DOHH2 (cell line): Measurements from ENCODE around the gene DPH7.

Experiments
- H3F3A ChIP-seq: fragments of 200-600 bp; sonication (generic), shearing (Covaris generic); 2 replicates; pipeline ENCODE4 v1.6.0; 2016; ENCODE audit warnings: antibody characterized with exemption, mild to moderate bottlenecking; ENCODE audit not compliant: control insufficient read depth, insufficient read depth
- H3K27ac ChIP-seq: fragments of 200-600 bp; sonication (generic); 2 replicates; pipeline ENCODE4 v1.5.1; 2014; ENCODE audit warnings: low read depth, mild to moderate bottlenecking, low read length, moderate library complexity
- H3K27me3 ChIP-seq: fragments of 200-600 bp; sonication (generic); 2 replicates; pipeline ENCODE4 v1.6.1; 2014; ENCODE audit warnings: mild to moderate bottlenecking, low read length, mixed read lengths; ENCODE audit not compliant: control insufficient read depth
- H3K36me3 ChIP-seq: fragments of 200-600 bp; sonication (generic); 2 replicates; pipeline ENCODE4 v1.6.1; 2014; ENCODE audit warnings: mild to moderate bottlenecking, low read length, moderate library complexity, mixed read lengths; ENCODE audit not compliant: control insufficient read depth
- H3K4me1 ChIP-seq: fragments of 200-600 bp; sonication (generic); 2 replicates; pipeline ENCODE4 v1.6.1; 2014; ENCODE audit warnings: mild to moderate bottlenecking, low read length, mixed read lengths; ENCODE audit not compliant: control insufficient read depth
- H3K4me2 ChIP-seq: fragments of 200-600 bp; sonication (generic); 2 replicates; pipeline ENCODE4 v1.6.0; 2014; ENCODE audit warnings: mild to moderate bottlenecking, low read length, moderate library complexity
- H3K4me3 ChIP-seq: fragments of 200-600 bp; sonication (generic); 2 replicates; pipeline ENCODE4 v1.5.1; 2014; ENCODE audit warnings: mild to moderate bottlenecking, low read length, mixed read lengths
- H3K79me2 ChIP-seq: fragments of 200-600 bp; sonication (generic); 2 replicates; pipeline ENCODE4 v1.6.1; 2014; ENCODE audit warnings: mild to moderate bottlenecking, low read length, mixed read lengths; ENCODE audit not compliant: control insufficient read depth
- H3K9me2 ChIP-seq: fragments of 200-600 bp; sonication (generic); replicated peaks from 2 replicates; pipeline ENCODE4 v1.6.1; 2014; ENCODE audit warnings: mild to moderate bottlenecking, low read length, mixed read lengths; ENCODE audit not compliant: control insufficient read depth
- H3K9me3 ChIP-seq: fragments of 200-600 bp; sonication (generic); 2 replicates; pipeline ENCODE4 v1.6.1; 2014; ENCODE audit warnings: antibody characterized with exemption, low read length, mixed read lengths; ENCODE audit not compliant: control insufficient read depth, insufficient read depth
- H4K20me1 ChIP-seq: fragments of 200-600 bp; sonication (generic); 2 replicates; pipeline ENCODE4 v1.6.0; 2014; ENCODE audit warnings: low read depth, mild to moderate bottlenecking, antibody characterized with exemption, low read length, moderate library complexity; ENCODE audit not compliant: control insufficient read depth, insufficient read depth
- EZH2phosphoT487 ChIP-seq: fragments of 200-600 bp; sonication (generic); IDR thresholded peaks from 2 replicates; pipeline ENCODE4 v1.6.1; 2017; ENCODE audit warnings: borderline replicate concordance, mild to moderate bottlenecking, antibody characterized with exemption, low read length, moderate library complexity, mixed read lengths
- TF ChIP-seq, protein P1 (sequence below): fragments of 200-600 bp; sonication (generic); IDR thresholded peaks from one replicate; pipeline ENCODE4 v1.5.1; 2014; ENCODE audit warnings: antibody characterized with exemption, mild to moderate bottlenecking, low read depth, low read length; ENCODE audit not compliant: poor library complexity, severe bottlenecking

The DPH7 gene

DNA sequence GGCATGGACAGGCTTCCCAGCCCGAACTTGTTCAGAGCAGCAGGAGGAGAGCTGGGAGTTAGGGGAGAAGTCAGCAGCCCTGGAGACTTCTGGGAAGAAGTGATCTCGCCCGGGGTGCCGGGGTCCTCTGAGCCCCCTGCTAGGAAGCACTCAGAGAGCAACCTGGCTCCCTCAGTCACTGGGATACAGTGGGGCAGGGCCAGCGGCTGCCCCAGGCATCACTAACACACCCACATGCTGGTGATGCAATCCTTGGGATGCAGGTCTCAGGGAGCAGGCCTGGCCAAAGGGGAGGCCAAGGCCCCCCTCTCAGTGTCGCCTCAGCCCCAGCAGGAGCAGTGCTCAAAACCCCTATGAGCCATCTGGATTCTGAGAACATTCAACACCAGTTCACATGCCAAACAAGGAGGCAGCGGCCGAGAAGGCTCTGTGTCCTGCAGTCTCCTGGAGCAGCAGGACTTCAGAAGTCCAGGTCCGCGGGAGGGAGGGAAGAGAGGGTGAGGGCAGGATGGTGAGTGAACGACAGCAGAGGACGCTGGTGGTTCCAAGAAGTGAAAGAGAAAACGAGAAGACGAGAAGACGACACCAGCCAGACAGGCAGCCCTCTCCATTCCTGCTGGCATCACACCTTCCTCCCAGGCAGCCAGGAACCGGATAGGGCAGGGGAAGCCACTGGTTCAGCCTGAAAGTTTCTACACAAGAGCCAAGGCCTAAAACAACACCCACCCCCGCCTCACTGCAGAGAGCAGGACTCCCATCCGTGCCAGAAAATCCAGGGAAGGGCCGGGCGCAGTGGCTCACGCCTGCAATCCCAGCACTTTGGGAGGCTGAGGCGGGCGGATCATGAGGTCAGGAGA, 30.8 kb downstream of the DPH7 start:
- H4K20me1 ChIP-seq: no peaks in the 10 kb centered on the region
- H3K27me3 ChIP-seq: no peaks in the 10 kb centered on the region
- no peak overlapping the region for H3K27ac ChIP-seq
- H3K4me2 ChIP-seq: peak overlapping the region; percentile 50
- peaks cover 9% of the 10 kb centered on the region for H3K36me3 ChIP-seq
- no peak overlapping the region for H3K4me3 ChIP-seq
- no peaks in the 10 kb centered on the region for H3K9me2 ChIP-seq
- no peaks in the 10 kb centered on the region for H3K9me3 ChIP-seq
- H3K4me1 ChIP-seq: peaks cover 59% of the 10 kb centered on the region
- peaks cover 6% of the 10 kb centered on the region for H3F3A ChIP-seq
- no peak for TF ChIP-seq EZH2phosphoT487
- TF ChIP-seq, protein P1, sequence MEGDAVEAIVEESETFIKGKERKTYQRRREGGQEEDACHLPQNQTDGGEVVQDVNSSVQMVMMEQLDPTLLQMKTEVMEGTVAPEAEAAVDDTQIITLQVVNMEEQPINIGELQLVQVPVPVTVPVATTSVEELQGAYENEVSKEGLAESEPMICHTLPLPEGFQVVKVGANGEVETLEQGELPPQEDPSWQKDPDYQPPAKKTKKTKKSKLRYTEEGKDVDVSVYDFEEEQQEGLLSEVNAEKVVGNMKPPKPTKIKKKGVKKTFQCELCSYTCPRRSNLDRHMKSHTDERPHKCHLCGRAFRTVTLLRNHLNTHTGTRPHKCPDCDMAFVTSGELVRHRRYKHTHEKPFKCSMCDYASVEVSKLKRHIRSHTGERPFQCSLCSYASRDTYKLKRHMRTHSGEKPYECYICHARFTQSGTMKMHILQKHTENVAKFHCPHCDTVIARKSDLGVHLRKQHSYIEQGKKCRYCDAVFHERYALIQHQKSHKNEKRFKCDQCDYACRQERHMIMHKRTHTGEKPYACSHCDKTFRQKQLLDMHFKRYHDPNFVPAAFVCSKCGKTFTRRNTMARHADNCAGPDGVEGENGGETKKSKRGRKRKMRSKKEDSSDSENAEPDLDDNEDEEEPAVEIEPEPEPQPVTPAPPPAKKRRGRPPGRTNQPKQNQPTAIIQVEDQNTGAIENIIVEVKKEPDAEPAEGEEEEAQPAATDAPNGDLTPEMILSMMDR: no peak
- peaks cover 24% of the 10 kb centered on the region for H3K79me2 ChIP-seq

DNA sequence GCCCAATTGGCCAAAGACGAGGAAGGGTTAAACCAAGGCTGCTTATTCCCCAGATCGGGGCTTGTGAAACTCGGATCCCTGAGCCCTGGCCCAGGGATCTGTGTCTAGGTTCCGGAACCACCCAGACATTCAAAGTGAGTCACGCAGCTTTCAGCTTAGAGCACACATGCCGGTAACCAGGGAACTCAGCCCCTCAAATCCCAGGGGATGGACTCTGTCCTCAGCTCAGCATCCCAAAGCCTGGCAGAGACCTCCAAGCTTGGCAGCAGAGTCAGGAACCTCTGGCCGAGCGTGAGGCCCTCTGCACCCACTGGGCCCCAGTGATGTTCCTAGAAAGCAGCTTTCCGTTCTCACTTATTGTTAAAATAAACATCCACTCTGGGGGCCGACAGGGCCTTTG, 33.6 kb downstream of the DPH7 start:
- H3K27ac ChIP-seq: no peak overlapping the region
- no peaks in the 10 kb centered on the region for H3K9me2 ChIP-seq
- H3K9me3 ChIP-seq: no peaks in the 10 kb centered on the region
- no peaks in the 10 kb centered on the region for H4K20me1 ChIP-seq
- peaks cover 13% of the 10 kb centered on the region for H3K79me2 ChIP-seq
- H3K27me3 ChIP-seq: no peaks in the 10 kb centered on the region
- no peak overlapping the region for H3K4me2 ChIP-seq
- TF ChIP-seq, protein P1: no peak
- TF ChIP-seq EZH2phosphoT487: no peak
- H3F3A ChIP-seq: peaks cover 10% of the 10 kb centered on the region
- H3K36me3 ChIP-seq: no peaks in the 10 kb centered on the region
- no peak overlapping the region for H3K4me3 ChIP-seq
- H3K4me1 ChIP-seq: peaks cover 75% of the 10 kb centered on the region

DNA sequence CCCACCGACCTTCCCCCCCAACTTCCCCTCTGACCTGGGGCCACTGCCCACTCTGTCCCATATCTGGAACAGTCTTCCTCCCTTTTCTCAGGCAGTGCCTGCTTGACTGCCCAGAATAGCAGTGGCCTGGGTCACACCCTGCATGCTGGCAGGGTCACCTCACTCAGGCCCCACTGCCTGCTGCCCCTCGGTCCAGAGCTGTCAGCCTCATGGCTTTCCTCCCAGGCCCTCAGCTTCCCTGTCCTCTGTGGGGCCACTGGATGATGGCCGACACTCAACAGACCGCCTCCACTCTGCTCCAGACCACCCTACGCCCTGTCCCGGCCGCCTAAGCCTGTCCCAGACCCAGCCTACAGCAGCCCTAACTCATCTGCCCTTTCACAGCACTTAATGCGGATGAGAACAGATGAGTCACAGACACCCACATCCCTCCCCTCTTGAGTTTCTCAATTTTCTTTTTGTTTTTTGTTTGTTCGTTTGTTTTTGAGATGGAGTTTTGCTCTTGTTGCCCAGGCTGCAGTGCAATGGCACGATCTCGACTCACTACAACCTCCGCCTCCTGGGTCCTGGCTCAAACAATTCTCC, 34.5 kb downstream of the DPH7 start:
- Histone ChIP-seq H3K79me2 (peaks cover 13% of the 10 kb centered on the region), H3K36me3 (no peaks in the 10 kb centered on the region), H3K4me2 (no peak overlapping the region), H3K9me3 (no peaks in the 10 kb centered on the region), H4K20me1 (no peaks in the 10 kb centered on the region), H3K27ac (no peak overlapping the region), H3F3A (peaks cover 4% of the 10 kb centered on the region; the same call in 1 of the 2 replicates), H3K4me3 (no peak overlapping the region), H3K4me1 (peaks cover 75% of the 10 kb centered on the region), H3K9me2 (no peaks in the 10 kb centered on the region), H3K27me3 (no peaks in the 10 kb centered on the region)
- TF ChIP-seq EZH2phosphoT487: no peak
- TF ChIP-seq, protein P1: no peak
